GM12865 (cell line): ENCODE measurements around the gene RFC1.

Experiments
- DNase-seq: peaks from one replicate; pipeline ENCODE4 v3.0.0; 2010; ENCODE audit warnings: low read depth
- H3K4me3 ChIP-seq: 2 replicates; pipeline ENCODE4 v1.5.1; 2011; ENCODE audit warnings: mild to moderate bottlenecking, low read depth, low read length, control low read depth
- TF ChIP-seq, protein P1 (sequence below): IDR thresholded peaks from 2 replicates; pipeline ENCODE4 v1.5.1; 2011; ENCODE audit warnings: low read length, control low read depth, low read depth, inconsistent platforms; ENCODE audit not compliant: insufficient read depth; ENCODE audit errors: missing control alignments

The RFC1 gene

DNA sequence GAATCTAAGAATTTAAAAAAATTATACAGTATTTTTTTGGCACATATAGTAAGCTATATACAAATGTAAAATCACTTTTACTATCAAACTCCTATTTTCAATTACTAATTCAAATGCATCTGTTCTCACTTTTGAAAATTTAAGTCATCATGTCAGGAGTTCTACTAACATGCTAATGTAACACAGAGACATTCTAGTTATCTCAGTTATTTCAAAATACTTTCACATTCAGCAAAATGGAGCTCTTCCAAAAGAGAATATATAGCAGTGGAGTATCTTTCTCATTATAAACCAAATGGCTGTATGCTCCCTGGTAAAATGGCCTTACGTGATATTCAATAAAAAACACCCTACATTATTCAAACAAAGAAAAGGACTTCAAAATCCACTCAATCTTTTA lies 42.3 kb downstream of the RFC1 start:
- no peak for DNase-seq
- TF ChIP-seq, protein P1, sequence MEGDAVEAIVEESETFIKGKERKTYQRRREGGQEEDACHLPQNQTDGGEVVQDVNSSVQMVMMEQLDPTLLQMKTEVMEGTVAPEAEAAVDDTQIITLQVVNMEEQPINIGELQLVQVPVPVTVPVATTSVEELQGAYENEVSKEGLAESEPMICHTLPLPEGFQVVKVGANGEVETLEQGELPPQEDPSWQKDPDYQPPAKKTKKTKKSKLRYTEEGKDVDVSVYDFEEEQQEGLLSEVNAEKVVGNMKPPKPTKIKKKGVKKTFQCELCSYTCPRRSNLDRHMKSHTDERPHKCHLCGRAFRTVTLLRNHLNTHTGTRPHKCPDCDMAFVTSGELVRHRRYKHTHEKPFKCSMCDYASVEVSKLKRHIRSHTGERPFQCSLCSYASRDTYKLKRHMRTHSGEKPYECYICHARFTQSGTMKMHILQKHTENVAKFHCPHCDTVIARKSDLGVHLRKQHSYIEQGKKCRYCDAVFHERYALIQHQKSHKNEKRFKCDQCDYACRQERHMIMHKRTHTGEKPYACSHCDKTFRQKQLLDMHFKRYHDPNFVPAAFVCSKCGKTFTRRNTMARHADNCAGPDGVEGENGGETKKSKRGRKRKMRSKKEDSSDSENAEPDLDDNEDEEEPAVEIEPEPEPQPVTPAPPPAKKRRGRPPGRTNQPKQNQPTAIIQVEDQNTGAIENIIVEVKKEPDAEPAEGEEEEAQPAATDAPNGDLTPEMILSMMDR = no peak
- H3K4me3 ChIP-seq = no peak overlapping the region

DNA sequence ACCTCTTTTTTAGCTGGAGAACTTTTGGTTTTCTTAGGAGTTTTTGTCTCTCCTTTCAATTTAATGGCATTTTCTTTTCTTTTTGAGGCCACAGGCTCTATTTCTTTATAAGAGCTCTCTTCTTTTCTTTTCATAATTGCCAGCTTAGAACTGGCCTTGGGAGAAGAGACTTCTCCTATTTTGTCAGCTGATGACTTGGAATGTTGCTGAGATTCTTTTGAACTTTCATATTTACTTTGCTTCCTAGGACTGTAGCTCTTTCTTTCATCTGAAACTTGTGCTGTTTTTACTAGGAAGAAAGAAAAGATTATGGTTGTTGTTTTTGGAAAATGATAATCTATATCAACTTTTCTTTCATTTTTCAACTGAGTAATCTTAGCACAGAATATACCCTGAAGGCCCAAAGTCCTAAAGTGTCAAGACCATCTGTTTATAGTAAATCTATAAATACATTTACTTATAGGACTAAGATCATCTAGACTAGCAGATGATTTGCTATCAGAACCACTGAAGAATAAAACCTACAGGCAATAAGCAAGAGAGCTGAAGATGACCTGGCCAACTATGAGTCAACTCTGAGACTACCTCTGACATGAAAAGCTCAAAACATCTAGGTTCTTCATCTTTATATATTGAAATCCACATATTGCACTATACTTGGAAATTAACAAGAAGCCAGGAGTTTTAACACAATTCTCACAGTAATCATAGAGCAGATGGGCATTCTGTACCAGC lies 45.6 kb downstream of the RFC1 start:
- H3K4me3 ChIP-seq = no peak overlapping the region
- TF ChIP-seq, protein P1 = no peak
- DNase-seq = no peak

DNA sequence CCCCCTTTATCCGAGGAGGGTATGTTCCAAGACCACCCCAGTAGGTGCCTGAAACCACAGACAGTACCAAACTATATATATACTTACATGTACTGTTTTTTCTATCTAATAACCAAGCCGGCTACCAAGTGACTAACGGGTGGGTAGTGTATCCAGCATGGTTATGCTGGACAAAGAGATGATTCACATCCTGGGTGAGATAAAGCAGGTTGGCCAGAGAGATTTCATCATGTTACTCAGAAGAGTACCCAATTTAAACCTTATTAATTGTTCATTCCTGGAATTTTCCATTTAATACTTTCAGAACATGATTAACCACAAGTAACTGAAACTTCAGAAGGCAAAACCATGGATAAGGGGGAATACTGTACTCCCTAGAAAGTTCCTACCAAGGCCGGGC lies 46.5 kb downstream of the RFC1 start:
- no peak for DNase-seq
- H3K4me3 ChIP-seq = no peak overlapping the region
- TF ChIP-seq, protein P1 = no peak

DNA sequence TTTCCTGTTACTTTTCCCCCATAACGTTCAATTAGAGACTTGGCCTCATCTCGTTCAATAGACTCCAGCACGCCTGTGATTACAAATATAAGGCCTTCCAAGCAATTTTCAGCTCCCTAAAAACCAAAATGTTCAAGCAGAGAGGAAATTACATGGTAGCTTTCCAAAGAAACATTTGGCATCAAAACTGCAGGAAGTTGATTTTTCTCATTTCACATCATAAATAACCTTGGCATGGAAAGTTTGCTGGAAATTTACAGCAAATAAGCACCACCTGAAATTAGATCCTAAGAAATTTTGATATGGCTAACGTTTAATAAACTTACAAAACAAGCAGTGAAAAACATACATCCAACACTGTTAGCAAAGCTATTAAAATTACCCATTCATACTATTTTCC lies 53.3 kb downstream of the RFC1 start:
- no peak for DNase-seq
- TF ChIP-seq, protein P1 = no peak
- H3K4me3 ChIP-seq = no peak overlapping the region

DNA sequence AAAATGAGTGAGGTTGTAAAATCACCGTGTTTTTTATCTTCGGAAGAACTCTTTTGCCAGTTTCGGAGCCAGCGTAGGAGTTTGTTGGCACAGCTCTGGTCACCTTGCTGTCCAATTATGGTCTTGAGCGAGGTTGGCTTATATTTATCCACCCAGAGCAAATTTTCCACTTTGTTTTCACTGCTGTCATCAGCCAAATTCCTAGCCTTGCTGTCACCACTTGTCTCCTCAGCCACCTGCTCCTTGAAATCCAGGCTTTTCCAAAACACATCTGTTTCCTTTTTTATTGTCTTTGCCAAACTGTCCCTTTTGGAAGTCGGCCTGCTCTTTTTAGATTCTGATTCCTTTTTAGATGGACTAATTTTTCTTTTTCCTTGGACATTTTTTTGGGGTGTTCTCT lies 57.6 kb downstream of the RFC1 start:
- H3K4me3 ChIP-seq = no peak overlapping the region
- no peak for DNase-seq
- TF ChIP-seq, protein P1 = no peak

DNA sequence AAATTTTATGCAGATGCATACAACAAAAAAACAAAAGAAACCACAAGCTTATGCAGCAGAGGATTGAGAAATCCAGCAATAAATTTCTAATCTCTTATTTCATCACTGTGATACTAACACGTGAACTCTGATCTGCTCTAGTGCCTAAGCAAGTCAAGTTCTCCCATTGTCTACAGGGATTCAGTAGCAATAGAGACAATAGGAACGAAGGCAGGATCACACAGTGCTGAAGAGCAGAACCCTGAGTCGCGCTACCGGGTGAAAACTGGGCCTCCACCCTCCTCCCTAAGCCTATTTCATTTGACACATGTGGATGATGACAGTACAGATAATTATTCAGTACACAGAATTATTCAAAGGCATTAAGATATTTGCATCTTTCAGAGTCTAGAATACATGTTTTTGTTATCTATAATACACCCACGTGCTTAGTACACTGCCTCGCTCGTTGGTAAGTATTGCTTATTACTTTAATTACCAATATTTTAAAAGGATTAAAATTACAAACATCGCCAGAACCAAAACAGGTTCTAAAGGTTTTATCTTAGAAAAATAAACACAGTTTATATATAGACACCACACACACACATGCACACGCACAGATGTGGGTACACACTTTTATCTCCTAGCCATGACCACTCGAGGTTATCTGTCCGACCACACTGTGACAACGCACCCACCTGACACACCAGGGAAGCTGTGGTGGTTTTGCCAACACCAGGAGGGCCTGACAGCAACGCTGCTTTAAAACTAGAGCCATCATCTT lies 60.1 kb downstream of the RFC1 start:
- no peak for DNase-seq
- no peak overlapping the region for H3K4me3 ChIP-seq
- TF ChIP-seq, protein P1 = no peak
